ENCODE data around the gene GPD1L. TPM values are rescaled to one million over a fixed set of nuclear protein-coding genes. Genes with fewer than 3 reads are reported as not detected.
A peak's percentile ranks its signal among the peaks of the same experiment; 100 is the strongest.

The GPD1L gene
- total and polyA plus RNA-seq, 2 donors (not counting 1 experiment from before 2014, with no cell fraction given) = 4.7 to 9.3 TPM

DNA sequence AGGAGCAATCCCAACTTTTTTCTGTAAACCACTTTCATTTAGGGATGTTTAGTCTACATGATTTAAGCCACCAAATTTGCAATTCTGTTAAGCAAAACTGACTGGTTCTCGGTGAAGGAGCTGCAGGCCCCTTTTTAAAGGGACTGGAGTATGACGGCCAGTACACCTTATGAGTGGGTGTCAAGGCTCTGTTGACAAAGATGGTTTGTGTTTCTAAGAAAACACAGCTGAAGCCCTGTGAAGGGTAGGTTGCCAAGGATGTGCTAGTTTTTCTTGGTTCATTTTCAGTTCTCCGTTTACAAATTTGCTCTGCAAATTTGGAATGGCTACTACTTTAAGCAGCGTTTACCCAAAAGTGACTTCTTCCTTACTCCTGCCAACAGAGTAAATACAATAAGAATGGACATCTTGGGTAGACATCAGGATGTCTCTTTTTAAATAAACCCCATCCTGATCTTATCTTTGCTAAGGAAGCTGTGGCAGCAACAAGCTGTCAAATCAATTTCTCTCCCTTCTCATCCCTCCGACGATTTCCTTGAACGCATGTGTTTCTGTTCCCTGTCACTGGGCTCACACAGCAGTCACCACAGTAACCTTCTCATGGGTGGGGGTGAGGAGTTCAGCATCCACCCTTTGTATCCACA is 73.8 kb downstream of the GPD1L start:
- H3K79me2 ChIP-seq (ENCODE audit: control insufficient read depth, insufficient read depth, low read length) = no peaks in the 10 kb centered on the region
- Mint-ChIP-seq H3K27me3 (peaks cover 27% of the 10 kb centered on the region), H3K27ac (no peak overlapping the region), H3K4me3 (no peak overlapping the region), H3K9me3 (ENCODE audit: insufficient read depth) (no peaks in the 10 kb centered on the region), H3K4me1 (peaks cover 21% of the 10 kb centered on the region)
- ChIA-PET CTCF (interaction anchor here (0.8 kb wide), 1 partner anchor 116 kb away, joined by 3 read pairs; no protein-coding TSS in a partner anchor), POLR2A (no interaction called here)
- H4K20me1 ChIP-seq (ENCODE audit: control insufficient read depth, insufficient read depth, low read length, poor library complexity, severe bottlenecking) = no peaks in the 10 kb centered on the region
- WGBS (ENCODE audit: insufficient coverage) = 73% methylated on average over 3 of the region's 7 CpGs
- TF ChIP-seq EZH2 (IDR thresholded peaks at IDR 0.05; ENCODE audit: borderline replicate concordance, insufficient read depth, low read depth, low read length, poor library complexity, severe bottlenecking) = no peak
- TF ChIP-seq, protein P1, sequence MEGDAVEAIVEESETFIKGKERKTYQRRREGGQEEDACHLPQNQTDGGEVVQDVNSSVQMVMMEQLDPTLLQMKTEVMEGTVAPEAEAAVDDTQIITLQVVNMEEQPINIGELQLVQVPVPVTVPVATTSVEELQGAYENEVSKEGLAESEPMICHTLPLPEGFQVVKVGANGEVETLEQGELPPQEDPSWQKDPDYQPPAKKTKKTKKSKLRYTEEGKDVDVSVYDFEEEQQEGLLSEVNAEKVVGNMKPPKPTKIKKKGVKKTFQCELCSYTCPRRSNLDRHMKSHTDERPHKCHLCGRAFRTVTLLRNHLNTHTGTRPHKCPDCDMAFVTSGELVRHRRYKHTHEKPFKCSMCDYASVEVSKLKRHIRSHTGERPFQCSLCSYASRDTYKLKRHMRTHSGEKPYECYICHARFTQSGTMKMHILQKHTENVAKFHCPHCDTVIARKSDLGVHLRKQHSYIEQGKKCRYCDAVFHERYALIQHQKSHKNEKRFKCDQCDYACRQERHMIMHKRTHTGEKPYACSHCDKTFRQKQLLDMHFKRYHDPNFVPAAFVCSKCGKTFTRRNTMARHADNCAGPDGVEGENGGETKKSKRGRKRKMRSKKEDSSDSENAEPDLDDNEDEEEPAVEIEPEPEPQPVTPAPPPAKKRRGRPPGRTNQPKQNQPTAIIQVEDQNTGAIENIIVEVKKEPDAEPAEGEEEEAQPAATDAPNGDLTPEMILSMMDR (IDR thresholded peaks at IDR 0.05) = no peak
- no peak overlapping the region for H3K27ac ChIP-seq (ENCODE audit: low read length in 2 of 2)
- peaks cover 4 to 15% of the 10 kb centered on the region in 2 donors for H3K4me1 ChIP-seq (ENCODE audit: control insufficient read depth in 2 of 2, insufficient read depth in 2 of 2, low read length in 2 of 2)
- no peak for ATAC-seq (ENCODE audit: low read depth)
- H3K27me3 ChIP-seq (replicated peaks in 1 of 4; ENCODE audit: control extremely low read depth in 1 of 4, control insufficient read depth in 3 of 4, insufficient read depth in 4 of 4, low read length in 3 of 4) = peaks cover 0 to 9% (median 0%) of the 10 kb centered on the region in 4 experiments
- H2AFZ ChIP-seq (ENCODE audit: insufficient read depth, low read depth, low read length, poor library complexity, severe bottlenecking) = no peak overlapping the region
- no peaks in the 10 kb centered on the region for H3K9me3 ChIP-seq (ENCODE audit: control extremely low read depth in 1 of 3, control insufficient read depth in 2 of 3, insufficient read depth in 1 of 3, low read length in 2 of 3)
- no peak overlapping the region for H3K4me2 ChIP-seq (replicated peaks; ENCODE audit: low read depth, low read length, poor library complexity, severe bottlenecking)
- DNase-seq = no peak
- intact Hi-C loops (cut with micrococcal nuclease) = no loop called here
- no peaks in the 10 kb centered on the region for H3K36me3 ChIP-seq (replicated peaks in 1 of 2; ENCODE audit: control extremely low read depth in 1 of 2, control insufficient read depth in 1 of 2, extremely low read depth in 1 of 2, insufficient read depth in 2 of 2, low read length in 1 of 2)
- no peak overlapping the region for H3K4me3 ChIP-seq (ENCODE audit: control extremely low read depth in 1 of 5, extremely low read depth in 1 of 5, insufficient read depth in 1 of 5, low read depth in 2 of 5, low read length in 4 of 5)
- no peak overlapping the region for H3K9ac ChIP-seq (ENCODE audit: low read length)

DNA sequence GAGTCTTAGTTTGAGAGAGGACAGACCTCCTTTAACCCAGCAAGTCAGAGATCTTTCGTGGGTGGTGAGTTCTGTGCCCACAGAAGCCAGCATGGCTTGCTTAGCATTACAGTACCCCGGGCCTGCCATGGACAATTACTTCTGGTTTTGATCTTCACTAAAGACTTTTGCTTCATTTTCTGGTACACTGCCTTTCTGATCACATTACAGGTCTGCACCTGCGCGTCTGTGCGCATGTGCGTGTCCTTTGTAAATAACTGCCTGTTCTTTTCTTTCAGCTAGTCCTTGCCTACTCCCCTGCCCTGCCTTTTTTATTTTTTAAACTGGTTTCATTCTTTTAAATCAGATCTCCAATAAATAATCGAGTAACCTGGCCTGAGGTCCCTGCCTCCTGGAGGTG is 74.9 kb downstream of the GPD1L start:
- 60% methylated on average over 6 of the region's 7 CpGs for WGBS (ENCODE audit: insufficient coverage)
- Histone ChIP-seq H3K9ac (ENCODE audit: low read length) (no peak overlapping the region), H3K4me1 (ENCODE audit: control insufficient read depth in 2 of 2, insufficient read depth in 2 of 2, low read length in 2 of 2) (peaks cover 4 to 15% of the 10 kb centered on the region in 2 donors), H3K27ac (ENCODE audit: low read length in 2 of 2) (no peak overlapping the region), H3K36me3 (replicated peaks in 1 of 2; ENCODE audit: control extremely low read depth in 1 of 2, control insufficient read depth in 1 of 2, extremely low read depth in 1 of 2, insufficient read depth in 2 of 2, low read length in 1 of 2) (no peaks in the 10 kb centered on the region), H3K4me2 (replicated peaks; ENCODE audit: low read depth, low read length, poor library complexity, severe bottlenecking) (no peak overlapping the region), H3K9me3 (ENCODE audit: control extremely low read depth in 1 of 3, control insufficient read depth in 2 of 3, insufficient read depth in 1 of 3, low read length in 2 of 3) (no peaks in the 10 kb centered on the region), H3K4me3 (ENCODE audit: control extremely low read depth in 1 of 5, extremely low read depth in 1 of 5, insufficient read depth in 1 of 5, low read depth in 2 of 5, low read length in 4 of 5) (no peak overlapping the region), H2AFZ (ENCODE audit: insufficient read depth, low read depth, low read length, poor library complexity, severe bottlenecking) (peak overlapping the region; percentile 31), H3K79me2 (ENCODE audit: control insufficient read depth, insufficient read depth, low read length) (no peaks in the 10 kb centered on the region), H4K20me1 (ENCODE audit: control insufficient read depth, insufficient read depth, low read length, poor library complexity, severe bottlenecking) (no peaks in the 10 kb centered on the region), H3K27me3 (replicated peaks in 1 of 4; ENCODE audit: control extremely low read depth in 1 of 4, control insufficient read depth in 3 of 4, insufficient read depth in 4 of 4, low read length in 3 of 4) (peaks cover 0 to 9% (median 2%) of the 10 kb centered on the region in 4 experiments)
- CTCF ChIA-PET = no interaction called here
- H3K4me1 Mint-ChIP-seq = peaks cover 21% of the 10 kb centered on the region
- peaks cover 27% of the 10 kb centered on the region for H3K27me3 Mint-ChIP-seq
- no peak overlapping the region for H3K27ac Mint-ChIP-seq
- H3K4me3 Mint-ChIP-seq = no peak overlapping the region
- no peak for DNase-seq
- ATAC-seq (ENCODE audit: low read depth) = no peak
- TF ChIP-seq EZH2 (IDR thresholded peaks at IDR 0.05; ENCODE audit: borderline replicate concordance, insufficient read depth, low read depth, low read length, poor library complexity, severe bottlenecking) = no peak
- TF ChIP-seq, protein P1 (IDR thresholded peaks at IDR 0.05) = no peak
- POLR2A ChIA-PET = no interaction called here
- intact Hi-C loops (cut with micrococcal nuclease) = no loop called here
- no peaks in the 10 kb centered on the region for H3K9me3 Mint-ChIP-seq (ENCODE audit: insufficient read depth)
